Prostate gland (tissue), 2 donors: ENCODE measurements around the gene CRIM1. TPM values are rescaled to one million over a fixed set of nuclear protein-coding genes. Genes with fewer than 3 reads are reported as not detected.

ENCODE experiments used
- DNase-seq: peaks from one replicate; pipeline ENCODE4 v3.0.0-alpha.2; 2019; ENCODE audit warnings: low spot score
- H3K27ac ChIP-seq, 2 donors: fragments of 200-600 bp; sonication (generic); 2 replicates each; pipeline ENCODE4 v1.5.1; 2017 to 2019
- H3K27me3 ChIP-seq: fragments of 200-600 bp; sonication (generic); replicated peaks from 2 replicates; pipeline ENCODE4 v1.5.1; 2019; ENCODE audit not compliant: insufficient read depth
- H3K36me3 ChIP-seq, 2 donors: fragments of 200-600 bp; sonication (generic); 1 replicate in 1 of 2; 2 replicates in 1 of 2; pipeline versions ENCODE4 v1.5.1 to v1.8.1; 2017 to 2019
- H3K4me1 ChIP-seq: fragments of 200-600 bp; sonication (generic); replicated peaks from 2 replicates; pipeline ENCODE4 v1.5.1; 2019
- H3K4me3 ChIP-seq, 2 donors: fragments of 200-600 bp; sonication (generic); 2 replicates each; pipeline ENCODE4 v1.5.1; 2017 to 2019
- H3K9me3 ChIP-seq: fragments of 200-600 bp; sonication (generic); 2 replicates; pipeline ENCODE4 v1.5.1; 2017
- POLR2A ChIP-seq: fragments of 450-650 bp; IDR thresholded peaks from one replicate; pipeline ENCODE4 v1.6.1; 2016; ENCODE audit warnings: antibody characterized with exemption, mild to moderate bottlenecking
- POLR2AphosphoS5 ChIP-seq: sonication (generic); formaldehyde crosslinking; IDR thresholded peaks from one replicate; pipeline ENCODE4 v1.6.1; 2017; ENCODE audit warnings: antibody characterized with exemption
- WGBS: methylation state at CpG from one replicate; pipeline ENCODE4 v1.1.5; 2018; 5-methylcytosine and 5-hydroxymethylcytosine counted together
- intact Hi-C: fragments of 100-400 bp; cut with DNase I; formaldehyde crosslinking; loops from one replicate; pipeline ENCODE4 v1.14.2; 2022
- total RNA-seq, 2 donors: library from RNA; depleted of rRNA; stranded (reverse); fragments of >200 nt; gene quantifications; one replicate each; pipeline ENCODE4 v1.1.0, GENCODE V29; 2016
- TF ChIP-seq, protein P1 (sequence below), 4 experiments: fragments of 200-600 bp in 2 of 4; fragments of 450-650 bp in 2 of 4; sonication (generic) in 2 of 4; IDR thresholded peaks; 1 replicate in 3 of 4; 2 replicates in 1 of 4; pipeline ENCODE4 v1.5.1; 2016 to 2019; ENCODE audit warnings: antibody characterized with exemption in 4 of 4, mild to moderate bottlenecking in 2 of 4, moderate library complexity in 2 of 4

Gene CRIM1
- total RNA-seq, 2 donors from 2014 or later, result 55.2 to 101 TPM

DNA sequence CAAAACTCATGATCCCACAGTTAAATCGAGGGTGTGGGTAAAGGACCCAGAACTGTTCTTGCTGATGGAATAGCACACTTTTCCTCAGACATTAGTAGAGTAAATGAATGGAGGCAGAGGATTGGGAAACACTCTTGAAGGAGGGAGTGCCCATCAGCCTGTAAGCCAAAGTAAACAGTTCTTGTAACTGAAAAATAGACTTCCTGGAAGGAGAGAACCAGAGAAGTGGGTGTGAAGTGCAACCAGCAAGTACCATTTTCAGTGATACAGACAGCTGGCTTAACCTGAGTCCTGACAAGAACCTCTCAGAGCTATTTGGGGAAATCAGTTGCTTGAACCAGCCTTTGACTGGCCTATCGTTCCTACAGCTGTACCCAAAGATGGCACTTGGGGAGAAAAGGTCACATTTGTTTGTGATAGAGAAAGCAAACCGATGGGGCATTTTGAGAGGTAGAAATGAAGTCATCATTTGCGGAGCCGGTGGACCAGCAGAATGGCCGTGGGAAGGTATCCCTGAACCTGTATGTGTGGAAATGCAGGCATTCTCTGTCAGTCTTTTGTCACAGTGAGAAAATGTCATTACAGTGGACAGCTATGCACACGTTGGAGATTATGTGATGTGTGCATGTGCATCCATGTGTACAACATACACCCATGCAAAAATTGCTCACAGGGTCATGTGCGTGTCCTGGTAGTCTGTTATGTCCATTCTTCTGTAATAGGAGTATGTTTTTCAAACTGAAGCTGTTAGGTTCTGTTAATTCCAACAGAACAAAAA, 17.8 kb downstream of the CRIM1 start:
- Histone ChIP-seq H3K27ac (no peak overlapping the region), H3K4me3 (no peak overlapping the region), H3K36me3 (no peaks in the 10 kb centered on the region), H3K4me1 (no peaks in the 10 kb centered on the region), H3K9me3 (no peaks in the 10 kb centered on the region), H3K27me3 (no peaks in the 10 kb centered on the region)
- peak; percentile 60 for DNase-seq
- peak; percentile 75 for TF ChIP-seq POLR2AphosphoS5
- TF ChIP-seq, protein P1, sequence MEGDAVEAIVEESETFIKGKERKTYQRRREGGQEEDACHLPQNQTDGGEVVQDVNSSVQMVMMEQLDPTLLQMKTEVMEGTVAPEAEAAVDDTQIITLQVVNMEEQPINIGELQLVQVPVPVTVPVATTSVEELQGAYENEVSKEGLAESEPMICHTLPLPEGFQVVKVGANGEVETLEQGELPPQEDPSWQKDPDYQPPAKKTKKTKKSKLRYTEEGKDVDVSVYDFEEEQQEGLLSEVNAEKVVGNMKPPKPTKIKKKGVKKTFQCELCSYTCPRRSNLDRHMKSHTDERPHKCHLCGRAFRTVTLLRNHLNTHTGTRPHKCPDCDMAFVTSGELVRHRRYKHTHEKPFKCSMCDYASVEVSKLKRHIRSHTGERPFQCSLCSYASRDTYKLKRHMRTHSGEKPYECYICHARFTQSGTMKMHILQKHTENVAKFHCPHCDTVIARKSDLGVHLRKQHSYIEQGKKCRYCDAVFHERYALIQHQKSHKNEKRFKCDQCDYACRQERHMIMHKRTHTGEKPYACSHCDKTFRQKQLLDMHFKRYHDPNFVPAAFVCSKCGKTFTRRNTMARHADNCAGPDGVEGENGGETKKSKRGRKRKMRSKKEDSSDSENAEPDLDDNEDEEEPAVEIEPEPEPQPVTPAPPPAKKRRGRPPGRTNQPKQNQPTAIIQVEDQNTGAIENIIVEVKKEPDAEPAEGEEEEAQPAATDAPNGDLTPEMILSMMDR (IDR thresholded peaks at IDR 0.05), result no peak
- 78% methylated on average over 8 of the region's 8 CpGs for WGBS
- intact Hi-C loops, result no loop called here

DNA sequence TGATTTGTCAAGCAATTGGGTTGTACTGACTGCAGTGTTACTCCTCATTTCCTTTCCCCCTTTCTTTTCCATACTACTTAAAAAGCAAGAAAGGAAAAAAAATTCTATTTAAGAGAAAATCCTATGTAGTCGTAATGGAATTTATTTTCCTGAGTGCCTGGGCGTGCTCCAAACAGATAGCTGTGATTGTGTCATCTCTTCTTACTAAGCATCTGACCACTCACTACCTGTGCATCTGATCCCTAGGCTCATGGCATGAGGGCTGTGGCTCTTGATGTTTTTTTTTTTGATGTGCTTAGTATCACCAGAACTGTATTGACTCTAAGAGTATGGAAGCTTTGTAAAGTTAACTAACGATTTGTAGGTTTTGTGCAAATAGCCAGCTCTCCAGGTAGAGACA, 19.0 kb downstream of the CRIM1 start:
- 87% methylated on average over 3 of the region's 3 CpGs for WGBS
- no peaks in the 10 kb centered on the region for H3K27me3 ChIP-seq
- DNase-seq, result no peak
- intact Hi-C loops, result no loop called here
- no peak overlapping the region for H3K27ac ChIP-seq
- TF ChIP-seq POLR2A (no peak), POLR2AphosphoS5 (no peak)
- TF ChIP-seq, protein P1 (IDR thresholded peaks at IDR 0.05), result no peak
- no peak overlapping the region for H3K4me3 ChIP-seq
- H3K9me3 ChIP-seq, result no peaks in the 10 kb centered on the region
- H3K4me1 ChIP-seq, result no peaks in the 10 kb centered on the region
- no peaks in the 10 kb centered on the region for H3K36me3 ChIP-seq

DNA sequence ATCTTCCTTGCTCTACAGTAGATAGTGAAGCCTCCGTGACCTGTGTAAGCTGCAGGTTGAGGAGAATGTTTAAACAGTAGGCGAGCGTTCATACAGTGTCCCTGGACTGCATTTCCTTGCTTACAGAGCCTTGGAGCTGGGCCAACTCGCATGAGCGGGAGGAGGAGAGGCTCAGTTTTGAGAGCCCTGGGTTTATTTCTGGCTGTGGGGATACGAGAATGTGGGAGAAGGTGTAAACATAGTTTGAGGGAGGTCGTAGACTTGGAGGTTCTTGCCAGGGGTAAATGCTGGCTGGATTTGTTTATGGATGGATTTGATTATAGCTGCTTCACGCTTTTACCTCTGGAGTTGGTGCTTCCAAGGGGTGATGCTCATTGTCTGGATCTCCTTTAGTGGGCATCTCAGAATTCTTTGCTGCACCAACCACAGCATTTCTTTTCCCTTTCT, 20.8 kb downstream of the CRIM1 start:
- H3K36me3 ChIP-seq, result no peaks in the 10 kb centered on the region
- TF ChIP-seq POLR2AphosphoS5, result peak; percentile 25
- no peak for TF ChIP-seq POLR2A
- peak; percentile 76 for DNase-seq
- H3K9me3 ChIP-seq, result no peaks in the 10 kb centered on the region
- 12% methylated on average over 8 of the region's 8 CpGs for WGBS
- intact Hi-C loops, result no loop called here
- H3K4me1 ChIP-seq, result no peaks in the 10 kb centered on the region
- no peaks in the 10 kb centered on the region for H3K27me3 ChIP-seq
- no peak overlapping the region for H3K27ac ChIP-seq
- no peak overlapping the region for H3K4me3 ChIP-seq

DNA sequence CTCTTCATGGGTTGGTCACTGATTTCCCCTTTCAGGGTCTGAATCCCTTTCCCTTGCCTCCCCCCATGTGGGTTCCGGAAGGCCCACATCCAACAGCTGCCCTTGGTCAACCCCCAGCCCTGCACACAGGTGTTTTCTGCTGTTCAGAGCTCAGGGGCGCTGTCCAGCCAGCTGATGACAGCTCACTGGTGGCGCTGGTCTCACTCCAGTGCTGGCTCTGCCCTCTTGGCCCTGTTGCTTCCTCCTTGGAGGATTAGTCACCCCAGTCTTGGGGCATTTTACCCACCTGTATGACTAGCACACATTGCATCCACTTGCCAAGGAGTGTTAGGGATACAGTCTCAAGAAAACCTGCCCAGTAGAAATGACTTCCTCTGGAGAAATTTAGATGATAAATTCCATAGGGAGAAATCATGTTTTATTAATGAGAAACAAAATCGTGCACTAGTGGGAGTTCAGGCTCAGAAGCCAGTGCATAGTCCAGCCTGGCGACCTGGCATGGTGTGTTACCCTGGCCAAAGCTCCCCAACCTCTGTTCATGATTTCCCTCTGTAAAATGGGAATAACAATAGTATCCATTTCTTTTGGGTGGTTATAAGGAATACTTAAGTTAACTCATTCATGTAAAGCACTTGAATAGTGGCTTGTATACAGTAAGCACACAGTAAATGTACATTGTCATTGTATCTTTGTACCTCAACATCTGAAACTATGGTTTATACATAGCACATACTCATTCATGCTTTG, 21.6 kb downstream of the CRIM1 start:
- no peak overlapping the region for H3K27ac ChIP-seq
- DNase-seq, result no peak
- intact Hi-C loops, result no loop called here
- no peaks in the 10 kb centered on the region for H3K9me3 ChIP-seq
- WGBS, result 85% methylated on average over 5 of the region's 5 CpGs
- H3K4me1 ChIP-seq, result no peaks in the 10 kb centered on the region
- H3K36me3 ChIP-seq, result no peaks in the 10 kb centered on the region
- H3K4me3 ChIP-seq, result no peak overlapping the region
- TF ChIP-seq POLR2A (no peak), POLR2AphosphoS5 (no peak)
- TF ChIP-seq, protein P1 (IDR thresholded peaks at IDR 0.05), result no peak
- no peaks in the 10 kb centered on the region for H3K27me3 ChIP-seq

DNA sequence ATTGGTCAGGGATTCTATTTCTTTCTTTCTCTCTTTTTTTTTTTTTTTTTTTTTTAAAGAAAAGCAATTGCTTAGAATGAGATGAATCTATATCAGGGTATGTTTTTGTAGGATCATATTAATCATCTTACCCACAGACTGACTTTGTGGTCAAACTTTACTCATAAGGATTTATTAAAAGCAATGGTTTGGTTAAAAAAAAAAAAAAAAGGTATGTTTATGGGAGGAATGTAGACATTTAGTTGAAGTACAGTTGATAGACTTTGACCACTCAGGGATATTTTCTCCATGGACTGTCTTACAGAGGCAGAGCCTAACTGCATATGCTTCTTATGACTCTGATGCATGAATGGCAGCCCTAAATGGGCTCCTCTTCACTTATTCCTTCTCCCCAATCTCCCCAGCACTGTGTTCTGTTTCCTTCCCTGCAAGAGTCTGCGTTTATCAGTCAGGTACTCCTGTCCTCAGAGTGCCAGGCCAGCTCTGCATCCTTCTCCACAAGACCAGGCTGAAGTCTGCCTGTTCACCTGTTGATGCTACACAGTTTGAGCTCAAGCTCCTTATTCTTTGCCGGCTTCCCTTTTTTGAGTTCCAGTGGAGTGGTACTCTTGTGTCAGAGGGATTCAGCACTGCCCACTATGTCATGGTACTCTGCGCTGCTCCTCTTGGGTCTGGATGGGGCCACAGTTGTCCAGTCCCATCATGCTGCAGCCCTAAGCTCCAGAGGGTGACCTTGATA, 24.3 kb downstream of the CRIM1 start:
- DNase-seq, result no peak
- TF ChIP-seq, protein P1 (IDR thresholded peaks at IDR 0.05), result no peak
- TF ChIP-seq POLR2A, result no peak
- no peak for TF ChIP-seq POLR2AphosphoS5
- Histone ChIP-seq H3K27ac (no peak overlapping the region), H3K27me3 (no peaks in the 10 kb centered on the region), H3K4me3 (no peak overlapping the region), H3K9me3 (no peaks in the 10 kb centered on the region), H3K4me1 (no peaks in the 10 kb centered on the region), H3K36me3 (no peaks in the 10 kb centered on the region)
- intact Hi-C loops, result no loop called here
- 98% methylated on average over 3 of the region's 3 CpGs for WGBS
